Measurements from ENCODE around the gene SEL1L3.

SEL1L3 gene

DNA sequence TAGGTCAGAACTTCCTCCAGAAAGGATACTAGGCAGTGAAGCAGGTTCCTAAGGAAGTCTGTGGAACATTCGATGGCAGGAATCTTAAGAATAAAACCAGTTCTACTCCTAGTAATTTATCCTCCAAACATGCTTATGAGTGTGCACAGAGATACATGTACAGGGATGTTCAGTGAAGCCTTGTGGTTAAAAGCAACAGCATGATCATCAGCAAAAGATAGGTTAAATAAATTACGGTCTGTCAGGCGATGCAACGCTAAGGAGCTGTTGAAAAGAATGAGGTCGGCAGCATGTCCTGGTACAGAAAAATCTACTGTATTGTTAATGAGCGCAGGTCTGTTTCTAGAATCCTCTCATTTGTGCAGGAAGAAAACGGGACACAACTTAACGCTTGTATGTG is 23.6 kb downstream of the SEL1L3 start:
- TF ChIP-seq POLR2AphosphoS5 (IDR thresholded peaks at IDR 0.05; ENCODE audit: low read depth, low read length) (no peak), FOXP2 (optimal IDR thresholded peaks at IDR 0.05; ENCODE audit: borderline replicate concordance, extremely low read depth, extremely low read length, insufficient read depth) (no peak), SIN3A (IDR thresholded peaks at IDR 0.05; ENCODE audit: borderline replicate concordance, insufficient read depth, low read length) (no peak), TAF1 (IDR thresholded peaks at IDR 0.05; ENCODE audit: borderline replicate concordance, insufficient read depth, low read length) (no peak)
- TF ChIP-seq, protein P1, sequence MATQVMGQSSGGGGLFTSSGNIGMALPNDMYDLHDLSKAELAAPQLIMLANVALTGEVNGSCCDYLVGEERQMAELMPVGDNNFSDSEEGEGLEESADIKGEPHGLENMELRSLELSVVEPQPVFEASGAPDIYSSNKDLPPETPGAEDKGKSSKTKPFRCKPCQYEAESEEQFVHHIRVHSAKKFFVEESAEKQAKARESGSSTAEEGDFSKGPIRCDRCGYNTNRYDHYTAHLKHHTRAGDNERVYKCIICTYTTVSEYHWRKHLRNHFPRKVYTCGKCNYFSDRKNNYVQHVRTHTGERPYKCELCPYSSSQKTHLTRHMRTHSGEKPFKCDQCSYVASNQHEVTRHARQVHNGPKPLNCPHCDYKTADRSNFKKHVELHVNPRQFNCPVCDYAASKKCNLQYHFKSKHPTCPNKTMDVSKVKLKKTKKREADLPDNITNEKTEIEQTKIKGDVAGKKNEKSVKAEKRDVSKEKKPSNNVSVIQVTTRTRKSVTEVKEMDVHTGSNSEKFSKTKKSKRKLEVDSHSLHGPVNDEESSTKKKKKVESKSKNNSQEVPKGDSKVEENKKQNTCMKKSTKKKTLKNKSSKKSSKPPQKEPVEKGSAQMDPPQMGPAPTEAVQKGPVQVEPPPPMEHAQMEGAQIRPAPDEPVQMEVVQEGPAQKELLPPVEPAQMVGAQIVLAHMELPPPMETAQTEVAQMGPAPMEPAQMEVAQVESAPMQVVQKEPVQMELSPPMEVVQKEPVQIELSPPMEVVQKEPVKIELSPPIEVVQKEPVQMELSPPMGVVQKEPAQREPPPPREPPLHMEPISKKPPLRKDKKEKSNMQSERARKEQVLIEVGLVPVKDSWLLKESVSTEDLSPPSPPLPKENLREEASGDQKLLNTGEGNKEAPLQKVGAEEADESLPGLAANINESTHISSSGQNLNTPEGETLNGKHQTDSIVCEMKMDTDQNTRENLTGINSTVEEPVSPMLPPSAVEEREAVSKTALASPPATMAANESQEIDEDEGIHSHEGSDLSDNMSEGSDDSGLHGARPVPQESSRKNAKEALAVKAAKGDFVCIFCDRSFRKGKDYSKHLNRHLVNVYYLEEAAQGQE (IDR thresholded peaks at IDR 0.05; ENCODE audit: insufficient read depth in 1 of 2, low read depth in 2 of 2, low read length in 2 of 2), result no peak

- TF ChIP-seq SIN3A (IDR thresholded peaks at IDR 0.05; ENCODE audit: borderline replicate concordance, insufficient read depth, low read length), result no peak
- TF ChIP-seq, protein P1 (IDR thresholded peaks at IDR 0.05; ENCODE audit: insufficient read depth in 1 of 2, low read depth in 2 of 2, low read length in 2 of 2), result peak; percentile 30 to 84; a peak in 2 of 4 replicates
Measured at GRCh38 chr4:25838526-25838925, 24.3 kb downstream of the SEL1L3 start.

DNA sequence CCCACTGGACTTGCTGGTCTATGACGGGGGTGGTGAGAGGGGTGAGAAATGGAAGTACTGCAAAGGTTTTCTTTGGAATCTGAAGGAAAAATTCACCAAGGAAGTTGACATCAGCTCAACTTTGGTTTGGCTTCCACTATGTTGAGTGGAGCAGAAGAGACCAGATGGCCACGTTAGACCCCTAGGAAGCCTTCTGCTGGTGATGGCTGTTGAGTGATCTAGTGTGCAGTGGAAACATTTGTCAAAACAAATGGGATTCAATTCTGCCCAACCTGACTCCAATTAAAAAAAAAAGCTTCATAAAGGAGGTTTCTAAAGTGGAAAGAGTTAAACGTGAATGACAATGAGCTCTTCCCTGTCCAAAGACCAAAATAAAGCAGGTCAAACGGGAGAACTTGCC is 25.7 kb downstream of the SEL1L3 start:
- TF ChIP-seq, protein P1 (IDR thresholded peaks at IDR 0.05; ENCODE audit: insufficient read depth in 1 of 2, low read depth in 2 of 2, low read length in 2 of 2), result no peak
- TF ChIP-seq TAF1 (IDR thresholded peaks at IDR 0.05; ENCODE audit: borderline replicate concordance, insufficient read depth, low read length) (no peak), POLR2AphosphoS5 (IDR thresholded peaks at IDR 0.05; ENCODE audit: low read depth, low read length) (no peak), FOXP2 (optimal IDR thresholded peaks at IDR 0.05; ENCODE audit: borderline replicate concordance, extremely low read depth, extremely low read length, insufficient read depth) (no peak), SIN3A (IDR thresholded peaks at IDR 0.05; ENCODE audit: borderline replicate concordance, insufficient read depth, low read length) (no peak)

DNA sequence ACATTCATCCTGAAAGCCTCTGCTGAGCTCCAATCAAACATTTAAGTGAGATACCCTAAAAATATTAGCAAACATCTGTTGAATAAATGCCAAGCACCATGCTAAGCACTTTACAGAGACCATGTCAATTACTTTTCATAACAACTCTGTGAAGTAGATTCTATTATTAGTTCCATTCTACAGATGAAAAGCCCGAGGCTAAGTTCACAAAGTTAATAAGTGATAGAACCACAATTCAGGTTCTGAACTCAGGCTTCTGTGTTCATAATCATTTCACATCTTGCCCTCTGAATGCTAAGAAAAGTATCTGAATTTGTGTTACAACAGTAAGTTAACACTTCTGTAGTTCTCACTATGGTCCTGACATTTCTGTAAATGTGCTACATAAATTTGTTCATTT is 27.4 kb downstream of the SEL1L3 start:
- TF ChIP-seq TAF1 (IDR thresholded peaks at IDR 0.05; ENCODE audit: borderline replicate concordance, insufficient read depth, low read length) (no peak), POLR2AphosphoS5 (IDR thresholded peaks at IDR 0.05; ENCODE audit: low read depth, low read length) (no peak), SIN3A (IDR thresholded peaks at IDR 0.05; ENCODE audit: borderline replicate concordance, insufficient read depth, low read length) (no peak), FOXP2 (optimal IDR thresholded peaks at IDR 0.05; ENCODE audit: borderline replicate concordance, extremely low read depth, extremely low read length, insufficient read depth) (no peak)
- TF ChIP-seq, protein P1 (IDR thresholded peaks at IDR 0.05; ENCODE audit: insufficient read depth in 1 of 2, low read depth in 2 of 2, low read length in 2 of 2), result no peak

DNA sequence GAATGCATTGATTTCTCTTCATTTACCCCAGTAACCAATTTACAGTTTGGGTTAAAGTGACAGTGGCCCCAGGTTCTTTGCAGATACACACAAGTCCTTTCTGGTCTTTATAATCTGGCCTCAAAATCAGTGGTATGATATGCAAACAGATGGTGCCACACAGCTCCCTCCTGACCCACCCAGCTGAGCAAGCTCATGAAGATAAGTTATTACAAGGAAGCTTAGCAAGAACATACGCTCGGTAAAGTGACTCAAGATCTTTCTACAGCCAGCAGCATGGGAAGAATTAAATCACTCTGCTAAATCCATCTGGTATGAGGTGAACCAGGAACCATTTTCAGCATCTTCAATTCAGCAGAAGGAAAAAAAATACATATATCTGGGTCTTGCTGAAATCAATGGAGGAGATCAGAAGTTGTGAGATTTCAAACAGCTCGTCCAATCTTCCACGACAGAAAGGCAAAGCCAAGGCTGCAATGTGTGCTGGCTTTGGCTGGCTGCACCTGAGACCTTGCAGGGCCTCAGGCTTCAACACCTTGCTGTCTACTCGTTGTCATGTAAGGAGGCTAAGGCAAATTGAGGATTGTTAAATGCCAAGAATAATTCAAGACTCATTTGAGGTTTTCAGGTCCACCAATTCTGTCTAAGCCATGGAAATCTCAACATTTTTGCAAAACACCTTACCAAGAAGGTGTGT is 28.2 kb downstream of the SEL1L3 start:
- no peak for TF ChIP-seq POLR2AphosphoS5 (IDR thresholded peaks at IDR 0.05; ENCODE audit: low read depth, low read length)
- no peak for TF ChIP-seq FOXP2 (optimal IDR thresholded peaks at IDR 0.05; ENCODE audit: borderline replicate concordance, extremely low read depth, extremely low read length, insufficient read depth)

All from PFSK-1 (cell line).